ENCODE data around the gene DEPDC5. TPM values are rescaled to one million over a fixed set of nuclear protein-coding genes. Genes with fewer than 3 reads are reported as not detected.

Gene DEPDC5
- total and polyA plus RNA-seq, 2 of the 8 experiments (the other 6 are each of a cell fraction or from before 2014, with no cell fraction given) = 18.3 to 26.5 TPM

- TF ChIP-seq JUN (IDR thresholded peaks at IDR 0.05; ENCODE audit: low read depth, low read length) (no peak), CBX8 (IDR thresholded peaks at IDR 0.05; ENCODE audit: borderline replicate concordance, low read depth, low read length) (no peak), TAF1 (IDR thresholded peaks at IDR 0.05; ENCODE audit: low read depth, low read length) (no peak), CHD1 (IDR thresholded peaks at IDR 0.05; ENCODE audit: low read depth, low read length) (no peak), BCL11A (IDR thresholded peaks at IDR 0.05; ENCODE audit: low read depth in 2 of 2, low read length in 2 of 2) (no peak), SAP30 (IDR thresholded peaks at IDR 0.05; ENCODE audit: insufficient read depth, insufficient replicate concordance, low read length) (no peak), SIX5 (IDR thresholded peaks at IDR 0.05; ENCODE audit: low read depth, low read length) (no peak), FOSL1 (IDR thresholded peaks at IDR 0.05; ENCODE audit: insufficient read depth, low read depth, low read length) (no peak), POLR2AphosphoS5 (IDR thresholded peaks at IDR 0.05; ENCODE audit: low read depth, low read length) (no peak)
These were observed 158.0 kb downstream of the DEPDC5 start (continued) for GRCh38 chr22:31911565-31912406.
